SK-N-SH (cell line): ENCODE data around the gene PRRT4.

Experiments used
- GATA2 ChIP-seq: sonication (generic); formaldehyde crosslinking; IDR thresholded peaks from 2 replicates; pipeline ENCODE4 v1.5.0; 2020; ENCODE audit warnings: mild to moderate bottlenecking, missing genetic modification reagents
- TF ChIP-seq, protein P1 (sequence below): fragments of 200-600 bp; sonication (generic); IDR thresholded peaks from 2 replicates; pipeline ENCODE4 v1.6.1; 2017; ENCODE audit warnings: antibody characterized with exemption, mild to moderate bottlenecking, moderate library complexity

DNA sequence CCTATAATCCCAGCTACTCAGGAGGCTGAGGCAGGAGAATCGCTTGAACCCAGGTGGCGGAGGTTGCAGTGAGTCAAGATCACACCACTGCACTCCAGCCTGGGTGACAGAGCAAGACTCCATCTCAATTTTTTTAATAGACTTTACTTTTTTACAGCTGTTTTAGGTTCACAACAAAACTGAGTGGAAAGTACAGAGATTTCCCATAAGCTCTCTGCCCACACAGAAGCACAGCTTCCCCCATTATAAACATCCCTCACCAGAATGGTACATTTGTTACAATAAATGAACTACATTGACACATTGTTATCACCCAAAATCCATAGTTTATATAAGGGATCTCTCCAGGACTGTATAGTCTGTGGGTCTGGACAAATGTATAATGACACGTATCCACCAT is 14.6 kb upstream of the PRRT4 start:
- TF ChIP-seq, protein P1, sequence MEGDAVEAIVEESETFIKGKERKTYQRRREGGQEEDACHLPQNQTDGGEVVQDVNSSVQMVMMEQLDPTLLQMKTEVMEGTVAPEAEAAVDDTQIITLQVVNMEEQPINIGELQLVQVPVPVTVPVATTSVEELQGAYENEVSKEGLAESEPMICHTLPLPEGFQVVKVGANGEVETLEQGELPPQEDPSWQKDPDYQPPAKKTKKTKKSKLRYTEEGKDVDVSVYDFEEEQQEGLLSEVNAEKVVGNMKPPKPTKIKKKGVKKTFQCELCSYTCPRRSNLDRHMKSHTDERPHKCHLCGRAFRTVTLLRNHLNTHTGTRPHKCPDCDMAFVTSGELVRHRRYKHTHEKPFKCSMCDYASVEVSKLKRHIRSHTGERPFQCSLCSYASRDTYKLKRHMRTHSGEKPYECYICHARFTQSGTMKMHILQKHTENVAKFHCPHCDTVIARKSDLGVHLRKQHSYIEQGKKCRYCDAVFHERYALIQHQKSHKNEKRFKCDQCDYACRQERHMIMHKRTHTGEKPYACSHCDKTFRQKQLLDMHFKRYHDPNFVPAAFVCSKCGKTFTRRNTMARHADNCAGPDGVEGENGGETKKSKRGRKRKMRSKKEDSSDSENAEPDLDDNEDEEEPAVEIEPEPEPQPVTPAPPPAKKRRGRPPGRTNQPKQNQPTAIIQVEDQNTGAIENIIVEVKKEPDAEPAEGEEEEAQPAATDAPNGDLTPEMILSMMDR = no peak
- no peak for TF ChIP-seq GATA2
